ENCODE results near the gene PTGIS.

DNA sequence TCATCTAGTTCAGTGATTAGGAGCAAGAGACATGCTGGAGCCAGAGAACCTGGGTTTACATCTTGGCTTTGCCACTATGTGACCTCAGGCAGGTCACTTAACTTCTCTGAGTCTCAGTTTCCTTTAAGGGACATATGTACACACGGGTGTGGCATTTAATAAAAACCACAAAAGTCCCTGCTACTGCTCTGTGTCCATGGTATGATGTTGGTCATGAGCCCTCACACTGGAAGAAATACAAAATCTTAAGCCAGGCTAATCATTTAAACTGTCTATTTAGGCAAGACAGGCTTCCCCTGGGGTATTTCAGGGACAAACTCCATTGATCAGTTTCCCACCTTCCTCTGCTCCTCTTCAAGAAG lies 12.9 kb upstream of the PTGIS start:
- TF ChIP-seq, protein P1, sequence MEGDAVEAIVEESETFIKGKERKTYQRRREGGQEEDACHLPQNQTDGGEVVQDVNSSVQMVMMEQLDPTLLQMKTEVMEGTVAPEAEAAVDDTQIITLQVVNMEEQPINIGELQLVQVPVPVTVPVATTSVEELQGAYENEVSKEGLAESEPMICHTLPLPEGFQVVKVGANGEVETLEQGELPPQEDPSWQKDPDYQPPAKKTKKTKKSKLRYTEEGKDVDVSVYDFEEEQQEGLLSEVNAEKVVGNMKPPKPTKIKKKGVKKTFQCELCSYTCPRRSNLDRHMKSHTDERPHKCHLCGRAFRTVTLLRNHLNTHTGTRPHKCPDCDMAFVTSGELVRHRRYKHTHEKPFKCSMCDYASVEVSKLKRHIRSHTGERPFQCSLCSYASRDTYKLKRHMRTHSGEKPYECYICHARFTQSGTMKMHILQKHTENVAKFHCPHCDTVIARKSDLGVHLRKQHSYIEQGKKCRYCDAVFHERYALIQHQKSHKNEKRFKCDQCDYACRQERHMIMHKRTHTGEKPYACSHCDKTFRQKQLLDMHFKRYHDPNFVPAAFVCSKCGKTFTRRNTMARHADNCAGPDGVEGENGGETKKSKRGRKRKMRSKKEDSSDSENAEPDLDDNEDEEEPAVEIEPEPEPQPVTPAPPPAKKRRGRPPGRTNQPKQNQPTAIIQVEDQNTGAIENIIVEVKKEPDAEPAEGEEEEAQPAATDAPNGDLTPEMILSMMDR (IDR thresholded peaks at IDR 0.05), result no peak
- TF ChIP-seq EP300 (IDR thresholded peaks at IDR 0.05), result no peak

All from gastroesophageal sphincter (tissue), 3 donors.